H1 (cell line): ENCODE results near the gene L3HYPDH. TPM values are rescaled to one million over a fixed set of nuclear protein-coding genes. Genes with fewer than 3 reads are reported as not detected.

Experiments
- CTCF ChIA-PET: fragments of 300-600 bp; sonication (Branson Sonifier 250); formaldehyde crosslinking; loops from one replicate; lab custom pipeline; 2021; ENCODE audit not compliant: partially characterized antibody; lab: Charles Lee
- POLR2A ChIA-PET: fragments of 300-600 bp; sonication (Branson Sonifier 250); formaldehyde crosslinking; loops from one replicate; lab custom pipeline; 2021; ENCODE audit warnings: inconsistent platforms; ENCODE audit not compliant: partially characterized antibody; lab: Charles Lee
- DNase-seq, 2 experiments: peaks; one replicate each; pipeline versions ENCODE4 v3.0.0 to v3.0.0-alpha.2; 2010 to 2022; ENCODE audit warnings: low spot score in 2 of 2, low read depth in 1 of 2, mixed read lengths in 1 of 2
- FAIRE-seq: peaks from 2 replicates; lab custom pipeline; 2011; peaks lifted over from hg19 to GRCh38; lab: Jason Lieb, UNC
- H2AFZ ChIP-seq: 2 replicates; pipeline ENCODE4 v1.8.1; 2012; ENCODE audit warnings: low read length, inconsistent platforms
- H2AK5ac ChIP-seq: 2 replicates; pipeline ENCODE4 v1.6.1; 2013; ENCODE audit warnings: low read depth, low read length
- H2BK120ac ChIP-seq: replicated peaks from 2 replicates; pipeline ENCODE3; 2013; ENCODE audit warnings: low read depth, low read length, inconsistent platforms
- H2BK12ac ChIP-seq: 2 replicates; pipeline ENCODE4 v1.6.1; 2013; ENCODE audit warnings: low read depth, low read length
- H2BK15ac ChIP-seq: 2 replicates; pipeline ENCODE4 v1.6.1; 2013; ENCODE audit warnings: low read length
- H2BK20ac ChIP-seq: 2 replicates; pipeline ENCODE4 v1.6.1; 2013; ENCODE audit warnings: low read length
- H2BK5ac ChIP-seq: 2 replicates; pipeline ENCODE4 v1.6.1; 2013; ENCODE audit warnings: low read depth, low read length
- H3K14ac ChIP-seq: 2 replicates; pipeline ENCODE4 v1.6.1; 2013; ENCODE audit warnings: inconsistent platforms; ENCODE audit not compliant: insufficient read length
- H3K18ac ChIP-seq: 2 replicates; pipeline ENCODE4 v1.6.1; 2013; ENCODE audit warnings: low read length; ENCODE audit errors: extremely low read depth
- H3K23ac ChIP-seq: 2 replicates; pipeline ENCODE4 v1.6.1; 2013; ENCODE audit warnings: inconsistent platforms; ENCODE audit not compliant: insufficient read length
- H3K23me2 ChIP-seq: 2 replicates; pipeline ENCODE4 v1.6.1; 2013; ENCODE audit warnings: low read depth, low read length
- H3K27ac ChIP-seq: 2 replicates; pipeline ENCODE4 v1.6.1; 2011; ENCODE audit warnings: low read depth, low read length, inconsistent platforms
- H3K27me3 ChIP-seq, 4 experiments: replicated peaks in 1 of 4; 1 replicate in 1 of 4; 2 replicates in 3 of 4; pipeline versions ENCODE4 v1.6.1 to v1.8.1; 2011 to 2013; ENCODE audit warnings: low read length in 3 of 4, mild to moderate bottlenecking in 3 of 4, inconsistent platforms in 2 of 4, mixed read lengths in 2 of 4, moderate library complexity in 1 of 4; ENCODE audit not compliant: control insufficient read depth in 3 of 4, insufficient read depth in 3 of 4; ENCODE audit errors: extremely low read depth in 1 of 4
- H3K36me3 ChIP-seq, 4 experiments: 2 replicates each; pipeline versions ENCODE4 v1.6.1 to v1.8.1; 2011 to 2013; ENCODE audit warnings: mild to moderate bottlenecking in 4 of 4, low read length in 3 of 4, moderate library complexity in 2 of 4, control low read depth in 1 of 4, inconsistent platforms in 1 of 4; ENCODE audit not compliant: insufficient read depth in 4 of 4, control insufficient read depth in 2 of 4
- H3K4ac ChIP-seq: replicated peaks from 2 replicates; pipeline ENCODE3; 2013; ENCODE audit warnings: low read length, low read depth, mixed read lengths, inconsistent platforms; ENCODE audit not compliant: insufficient read length
- H3K4me1 ChIP-seq, 4 experiments: replicated peaks in 1 of 4; 1 replicate in 1 of 4; 2 replicates in 3 of 4; pipeline versions ENCODE4 v1.6.1 to v1.8.1; 2011 to 2013; ENCODE audit warnings: low read length in 3 of 4, inconsistent platforms in 2 of 4, mixed read lengths in 1 of 4; ENCODE audit not compliant: insufficient read depth in 4 of 4, control insufficient read depth in 3 of 4
- H3K4me2 ChIP-seq, 2 experiments: 2 replicates each; pipeline versions ENCODE4 v1.6.1 to v1.8.1; 2011 to 2013; ENCODE audit warnings: low read depth in 2 of 2, low read length in 2 of 2, control low read depth in 1 of 2, inconsistent platforms in 1 of 2, mild to moderate bottlenecking in 1 of 2; ENCODE audit not compliant: insufficient read depth in 1 of 2
- H3K4me3 ChIP-seq, 4 experiments: fragments of 200-600, 300-600 bp in 1 of 4; sonication (generic), shearing (Covaris generic), sonication (Bioruptor Twin) in 1 of 4; 2 replicates each; pipeline versions ENCODE4 v1.5.1 to v1.8.1; 2011 to 2016; ENCODE audit warnings: low read length in 4 of 4, low read depth in 3 of 4, control low read depth in 2 of 4, inconsistent platforms in 2 of 4, mild to moderate bottlenecking in 2 of 4, mixed read lengths in 1 of 4, moderate library complexity in 1 of 4; ENCODE audit not compliant: insufficient read depth in 2 of 4; ENCODE audit errors: extremely low read depth in 1 of 4
- H3K56ac ChIP-seq: replicated peaks from 2 replicates; pipeline ENCODE3; 2013; ENCODE audit warnings: low read depth, mild to moderate bottlenecking, mixed read lengths, low read length, inconsistent platforms; ENCODE audit not compliant: insufficient read length
- H3K79me1 ChIP-seq: 2 replicates; pipeline ENCODE4 v1.6.1; 2013; ENCODE audit warnings: low read depth, low read length, control low read depth
- H3K79me2 ChIP-seq, 2 experiments: 2 replicates each; pipeline versions ENCODE4 v1.6.1 to v1.8.1; 2012 to 2013; ENCODE audit warnings: low read length in 2 of 2, mild to moderate bottlenecking in 2 of 2, inconsistent platforms in 1 of 2; ENCODE audit not compliant: insufficient read depth in 2 of 2, control insufficient read depth in 1 of 2
- H3K9ac ChIP-seq, 4 experiments: replicated peaks in 1 of 4; 1 replicate in 1 of 4; 2 replicates in 3 of 4; pipeline versions ENCODE4 v1.6.1 to v1.8.1; 2011 to 2013; ENCODE audit warnings: low read depth in 3 of 4, low read length in 3 of 4, control low read depth in 2 of 4, mild to moderate bottlenecking in 2 of 4, moderate library complexity in 2 of 4, inconsistent platforms in 1 of 4; ENCODE audit errors: extremely low read depth in 1 of 4
- H3K9me3 ChIP-seq, 2 experiments: 2 replicates each; pipeline versions ENCODE4 v1.6.1 to v1.8.1; 2012 to 2013; ENCODE audit warnings: mild to moderate bottlenecking in 2 of 2, moderate library complexity in 2 of 2, control low read depth in 1 of 2, inconsistent platforms in 1 of 2, low read depth in 1 of 2, low read length in 1 of 2, mixed read lengths in 1 of 2; ENCODE audit not compliant: insufficient read depth in 2 of 2
- H4K20me1 ChIP-seq, 2 experiments: replicated peaks in 1 of 2; 2 replicates each; pipeline versions ENCODE3 to v1.8.1; 2011 to 2013; ENCODE audit warnings: inconsistent platforms in 2 of 2, low read length in 2 of 2, mild to moderate bottlenecking in 1 of 2; ENCODE audit not compliant: insufficient read depth in 2 of 2, control insufficient read depth in 1 of 2
- H4K5ac ChIP-seq: 2 replicates; pipeline ENCODE4 v1.6.1; 2013; ENCODE audit warnings: low read length, low read depth, mixed read lengths, inconsistent platforms; ENCODE audit not compliant: insufficient read length
- H4K8ac ChIP-seq: 2 replicates; pipeline ENCODE4 v1.8.0; 2013; ENCODE audit warnings: mild to moderate bottlenecking, moderate library complexity, low read length, inconsistent platforms; ENCODE audit not compliant: insufficient read depth; ENCODE audit errors: extremely low read depth
- H4K91ac ChIP-seq: replicated peaks from 2 replicates; pipeline ENCODE3; 2013; ENCODE audit warnings: low read length, mixed read lengths, inconsistent platforms; ENCODE audit not compliant: insufficient read length
- CBX5 ChIP-seq: fragments of 300-800, 300-1000 bp; sonication (generic); IDR thresholded peaks from 2 replicates; pipeline ENCODE4 v1.7.1; 2016; ENCODE audit warnings: antibody characterized with exemption, low read length, low read depth
- CBX8 ChIP-seq: fragments of 300-800, 300-1000 bp; sonication (generic); IDR thresholded peaks from 2 replicates; pipeline ENCODE4 v1.7.1; 2016; ENCODE audit warnings: low read depth, low read length, borderline replicate concordance
- CEBPB ChIP-seq: IDR thresholded peaks from 2 replicates; pipeline ENCODE4 v1.6.1; 2012; ENCODE audit warnings: low read depth, low read length
- CREB1 ChIP-seq: IDR thresholded peaks from 2 replicates; pipeline ENCODE4 v1.6.1; 2012; ENCODE audit warnings: inconsistent platforms
- EGR1 ChIP-seq: IDR thresholded peaks from 2 replicates; pipeline ENCODE4 v1.6.1; 2011; ENCODE audit warnings: low read depth, low read length, borderline replicate concordance
- EP300 ChIP-seq, 2 experiments: IDR thresholded peaks; 1 replicate in 1 of 2; 2 replicates in 1 of 2; pipeline ENCODE4 v1.6.1; 2011 to 2012; ENCODE audit warnings: low read depth in 2 of 2, low read length in 2 of 2, mild to moderate bottlenecking in 2 of 2, borderline replicate concordance in 1 of 2, inconsistent platforms in 1 of 2, moderate library complexity in 1 of 2
- FOSL1 ChIP-seq: IDR thresholded peaks from 2 replicates; pipeline ENCODE4 v1.6.1; 2011; ENCODE audit warnings: mild to moderate bottlenecking, low read depth, low read length, moderate library complexity; ENCODE audit not compliant: insufficient read depth
- JUND ChIP-seq: IDR thresholded peaks from 2 replicates; pipeline ENCODE4 v1.6.1; 2011; ENCODE audit warnings: mild to moderate bottlenecking, improper control_type of control experiment, low read length
- PHF8 ChIP-seq: fragments of 200-600 bp; sonication (generic); conservative IDR thresholded peaks from 2 replicates; pipeline ENCODE4 v1.7.1; 2012; ENCODE audit warnings: low read depth, mild to moderate bottlenecking, inconsistent platforms, low read length, moderate library complexity
- POLR2A ChIP-seq, 2 experiments: IDR thresholded peaks; 1 replicate in 1 of 2; 2 replicates in 1 of 2; pipeline ENCODE4 v1.6.1; 2011; ENCODE audit warnings: low read depth in 2 of 2, low read length in 2 of 2, mild to moderate bottlenecking in 2 of 2; ENCODE audit errors: control extremely low read depth in 1 of 2
- POU5F1 ChIP-seq: IDR thresholded peaks from 2 replicates; pipeline ENCODE4 v1.6.1; 2011; ENCODE audit warnings: low read depth, mild to moderate bottlenecking, low read length, moderate library complexity
- SP2 ChIP-seq: IDR thresholded peaks from 2 replicates; pipeline ENCODE4 v1.6.1; 2012; ENCODE audit warnings: mild to moderate bottlenecking, low read length, inconsistent platforms
- ZNF274 ChIP-seq: IDR thresholded peaks from 2 replicates; pipeline ENCODE4 v1.7.0; 2012; ENCODE audit warnings: low read length, borderline replicate concordance; ENCODE audit errors: extremely low read depth
- WGBS, 2 experiments: shearing (Covaris generic) in 1 of 2; methylation state at CpG; one replicate each; pipeline versions ENCODE4 v1.1.6 to v1.1.7; 2013 to 2015; ENCODE audit warnings: low lambda C conversion rate in 2 of 2, mixed read lengths in 2 of 2, inconsistent platforms in 1 of 2, low coverage in 1 of 2, missing lambda C conversion rate in 1 of 2; ENCODE audit not compliant: insufficient replicate concordance in 2 of 2, insufficient coverage in 1 of 2, insufficient read length in 1 of 2; ENCODE audit errors: extremely low coverage in 1 of 2, missing lambda C conversion rate in 1 of 2; 5-methylcytosine and 5-hydroxymethylcytosine counted together
- polyA plus RNA-seq, 7 experiments: library from polyadenylated mRNA; depleted of rRNA in 3 of 7; stranded (reverse) in 5 of 7; unstranded in 2 of 7; fragments of >200 nt in 5 of 7; fragments of 200-250 nt in 2 of 7; gene quantifications; 1 replicate in 5 of 7; 2 replicates in 1 of 7; 4 replicates in 1 of 7; pipeline versions ENCODE4 v1.2.1 to v1.2.3, GENCODE V29; 2011 to 2013; ENCODE audit warnings: missing spikeins in 2 of 7, mixed read lengths in 2 of 7
- total RNA-seq: library from RNA; stranded (reverse); fragmentation: NEBNext Ultra II Directional; extraction: Animal tissue kit (Norgen Biotek cat#: 25700); gene quantifications from 2 replicates; pipeline ENCODE4 v1.2.1, GENCODE V29; 2021

The L3HYPDH gene
- total and polyA plus RNA-seq, 2 of the 8 experiments (the other 6 are each of a cell fraction or from before 2014, with no cell fraction given): 11.2 to 15.8 TPM

- ChIA-PET CTCF (interaction anchor here (0.7 to 1.4 kb wide), 3 partner anchors 15 to 644 kb away, joined by 3 to 5 read pairs (median 3); no protein-coding TSS in a partner anchor), POLR2A (interaction anchor here (0.6 kb wide), 1 partner anchor 248 kb away, joined by 4 read pairs; no protein-coding TSS in a partner anchor)
- WGBS, 2 experiments: 94% methylated on average over 1 of the region's 1 CpG; no CpG with 5 or more reads in 1 of the 2 experiments
- H3K79me2 ChIP-seq: peaks cover 0 to 7% of the 10 kb centered on the region in 2 experiments; a peak in 2 of 4 replicates
- no peak overlapping the region for H3K27ac ChIP-seq
- no peak overlapping the region for H4K5ac ChIP-seq
- H3K14ac ChIP-seq: no peak overlapping the region
- H3K9ac ChIP-seq: no peak overlapping the region
- H2BK20ac ChIP-seq: no peak overlapping the region
- H3K4me2 ChIP-seq: no peak overlapping the region
- H3K23ac ChIP-seq: no peak overlapping the region
- H3K23me2 ChIP-seq: no peaks in the 10 kb centered on the region
- H3K4me1 ChIP-seq: no peaks in the 10 kb centered on the region
- H3K36me3 ChIP-seq: peaks cover 13 to 67% (median 40%) of the 10 kb centered on the region in 4 experiments
- H2BK120ac ChIP-seq: no peak overlapping the region
- H3K79me1 ChIP-seq: peaks cover 3% of the 10 kb centered on the region; the same call in 1 of the 2 replicates
- no peak overlapping the region for H2BK5ac ChIP-seq
- no peaks in the 10 kb centered on the region for H3K9me3 ChIP-seq
- no peak overlapping the region for H2AK5ac ChIP-seq
- no peak overlapping the region for H4K8ac ChIP-seq
- H3K4ac ChIP-seq: no peak overlapping the region
- no peak overlapping the region for H3K18ac ChIP-seq
- H4K20me1 ChIP-seq: peaks cover 0 to 4% of the 10 kb centered on the region in 2 experiments
- H2AFZ ChIP-seq: no peak overlapping the region
- no peak overlapping the region for H4K91ac ChIP-seq
- H3K56ac ChIP-seq: no peak overlapping the region
- FAIRE-seq: no peak
- no peak overlapping the region for H2BK15ac ChIP-seq
- no peak for DNase-seq
- H3K27me3 ChIP-seq: no peaks in the 10 kb centered on the region
- H3K4me3 ChIP-seq: no peak overlapping the region
- no peak overlapping the region for H2BK12ac ChIP-seq
- TF ChIP-seq POLR2A (IDR thresholded peaks at IDR 0.05; ENCODE audit: control extremely low read depth in 1 of 2, low read depth in 2 of 2, low read length in 2 of 2) (no peak), EGR1 (no peak), CREB1 (no peak), CEBPB (no peak), EP300 (IDR thresholded peaks at IDR 0.05; ENCODE audit: borderline replicate concordance in 1 of 2, low read depth in 2 of 2, low read length in 2 of 2) (no peak), SP2 (no peak), ZNF274 (no peak), CBX5 (no peak), CBX8 (no peak), FOSL1 (no peak), JUND (no peak), PHF8 (no peak), POU5F1 (no peak)
Measured at GRCh38 chr14:59492384-59492783, 8.2 kb upstream of the L3HYPDH start.
